Measurements from ENCODE around the gene USP35.

DNA sequence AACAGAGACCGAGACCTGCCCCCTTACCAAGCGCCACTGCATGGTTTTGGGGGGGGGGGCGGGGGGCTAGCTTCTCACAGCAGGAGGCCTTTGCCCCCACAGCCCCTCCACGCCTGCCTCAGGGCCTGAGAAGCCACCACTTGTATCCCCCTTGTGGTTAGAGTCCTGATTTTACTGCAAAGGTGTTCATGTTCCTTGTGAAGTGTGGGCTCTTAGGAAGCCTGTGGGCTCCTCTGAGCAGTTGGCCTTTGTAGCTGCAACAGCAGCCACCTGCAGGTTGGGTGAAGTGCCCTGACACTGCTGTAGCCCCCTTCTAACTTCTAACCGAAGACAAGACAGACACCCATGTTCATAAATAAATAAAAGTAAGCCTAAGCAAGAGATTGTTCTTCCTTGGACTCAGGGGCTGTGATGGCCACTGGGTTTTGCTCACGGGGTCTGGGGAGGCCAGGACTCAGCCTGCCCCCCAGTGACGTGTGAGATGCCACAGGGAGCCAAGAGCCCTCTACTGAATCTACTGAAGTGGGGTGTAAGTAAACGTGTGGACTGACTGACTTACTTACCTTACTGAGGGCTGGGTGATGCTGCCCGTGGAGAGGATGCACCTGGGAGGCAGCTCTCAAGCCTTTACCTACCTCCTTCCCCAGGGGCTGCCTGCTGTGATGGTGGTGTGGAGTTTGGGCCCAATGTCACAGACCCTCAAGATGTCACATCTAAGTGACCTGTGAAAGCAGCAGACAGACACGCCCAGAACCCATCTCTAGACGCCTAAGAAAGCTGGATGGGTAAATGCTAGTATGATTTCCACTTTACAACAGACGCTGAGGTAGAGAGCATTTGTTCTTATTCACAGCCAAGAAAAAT is 25.8 kb downstream of the USP35 start:
- TF ChIP-seq EZH2 (IDR thresholded peaks at IDR 0.05; ENCODE audit: insufficient read depth, poor library complexity, severe bottlenecking) (no peak), EZH2phosphoT487 (IDR thresholded peaks at IDR 0.05; ENCODE audit: insufficient read depth, low read depth) (no peak)
